ENCODE data around the gene PBRM1. TPM values are rescaled to one million over a fixed set of nuclear protein-coding genes. Genes with fewer than 3 reads are reported as not detected.

Gene PBRM1
- total RNA-seq, 4 donors from 2014 or later, result 111 to 165 (median 125) TPM

- Histone ChIP-seq H3K27ac (no peak overlapping the region), H3K27me3 (no peaks in the 10 kb centered on the region), H3K9me3 (no peaks in the 10 kb centered on the region), H3K36me3 (peaks cover 4 to 7% of the 10 kb centered on the region in 2 donors), H3K4me3 (replicated peaks in 1 of 3) (no peak overlapping the region), H3K4me1 (peaks cover 6 to 18% of the 10 kb centered on the region in 2 donors)
- intact Hi-C loops (cut with DNase I), result no loop called here
- 90 to 96% methylated on average over 12 to 13 of the region's 14 CpGs for WGBS, 2 donors
- no peak for TF ChIP-seq POLR2A (IDR thresholded peaks at IDR 0.05)
- no peak for TF ChIP-seq CTCF (IDR thresholded peaks at IDR 0.05)
- no peak for DNase-seq
Observed at GRCh38 chr3:52520141-52520667, 165.5 kb downstream of the PBRM1 start.

- Histone ChIP-seq H3K4me3 (replicated peaks in 1 of 3) (no peak overlapping the region), H3K36me3 (peaks cover 4 to 7% of the 10 kb centered on the region in 2 donors), H3K27me3 (no peaks in the 10 kb centered on the region), H3K4me1 (peaks cover under 1 to 12% of the 10 kb centered on the region in 2 donors), H3K9me3 (no peaks in the 10 kb centered on the region), H3K27ac (no peak overlapping the region)
- TF ChIP-seq POLR2A (IDR thresholded peaks at IDR 0.05), result no peak
- TF ChIP-seq CTCF (IDR thresholded peaks at IDR 0.05), result no peak
- DNase-seq, result no peak
- 88 to 96% methylated on average over 19 of the region's 22 CpGs for WGBS, 2 donors
- intact Hi-C loops (cut with DNase I), result no loop called here
Observed at GRCh38 chr3:52519445-52520140, 166.1 kb downstream of the PBRM1 start.

GRCh38 chr3:52518723-52519444 is 166.8 kb downstream of the PBRM1 start:
- 55 to 66% methylated on average over 24 of the region's 50 CpGs for WGBS, 2 donors
- Histone ChIP-seq H3K4me1 (peaks cover 0 to 6% of the 10 kb centered on the region in 2 donors), H3K27ac (no peak overlapping the region), H3K27me3 (no peaks in the 10 kb centered on the region), H3K36me3 (peaks cover under 1 to 7% of the 10 kb centered on the region in 2 donors), H3K4me3 (replicated peaks in 1 of 3) (peak overlapping the region in 1 of 3 donors; percentile 9), H3K9me3 (no peaks in the 10 kb centered on the region)
- TF ChIP-seq POLR2A (IDR thresholded peaks at IDR 0.05), result no peak
- TF ChIP-seq CTCF (IDR thresholded peaks at IDR 0.05), result no peak
- peak; percentile 45 to 58 for DNase-seq
- intact Hi-C loops (cut with DNase I), result no loop called here

- TF ChIP-seq POLR2A (IDR thresholded peaks at IDR 0.05) (no peak), CTCF (IDR thresholded peaks at IDR 0.05) (no peak)
- WGBS, 2 donors, result 95 to 97% methylated on average over 9 to 21 of the region's 25 CpGs
- no peaks in the 10 kb centered on the region for H3K36me3 ChIP-seq
- no peaks in the 10 kb centered on the region for H3K27me3 ChIP-seq
- intact Hi-C loops (cut with DNase I), result no loop called here
- H3K9me3 ChIP-seq, result no peaks in the 10 kb centered on the region
- peak overlapping the region in 1 of 3 donors; percentile 9 for H3K4me3 ChIP-seq (replicated peaks in 1 of 3)
- peaks cover 0 to 6% of the 10 kb centered on the region in 2 donors for H3K4me1 ChIP-seq
- H3K27ac ChIP-seq, result no peak overlapping the region
- no peak for DNase-seq
Observed at GRCh38 chr3:52517796-52518722, 167.7 kb downstream of the PBRM1 start.

All from thyroid gland (tissue), 4 donors.